Measurements from ENCODE around the gene CCL17.

Gene CCL17

DNA sequence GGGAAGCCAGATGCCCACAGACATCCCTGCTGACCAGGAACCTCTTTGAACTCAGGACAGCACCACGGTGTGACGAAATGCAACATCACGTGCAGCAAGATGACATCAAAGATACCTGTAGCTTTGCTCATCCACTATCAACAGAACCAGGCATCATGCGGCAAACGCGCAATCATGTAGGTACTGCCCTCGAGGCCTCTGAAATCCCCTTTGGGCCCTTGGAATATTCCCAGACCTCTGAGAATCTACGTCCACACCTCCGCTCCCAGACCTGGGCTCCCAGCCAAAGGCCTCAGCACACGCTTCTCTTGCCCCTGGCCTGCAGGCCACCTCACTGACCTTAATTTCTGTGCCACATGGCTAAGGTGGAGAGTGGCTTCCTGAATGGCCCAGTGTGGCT, 25.0 kb upstream of the CCL17 start:
- FAIRE-seq (no peak), DNase-seq (ENCODE audit: insufficient read length, low spot score) (no peak)
- TF ChIP-seq CTCF (IDR thresholded peaks at IDR 0.05; ENCODE audit: insufficient read depth, missing control alignments): no peak

GRCh38 chr16:57380671-57381462, 23.7 kb upstream of the CCL17 start:
- DNase-seq (ENCODE audit: insufficient read length, low spot score) (no peak), FAIRE-seq (no peak)
- TF ChIP-seq CTCF (IDR thresholded peaks at IDR 0.05; ENCODE audit: insufficient read depth, missing control alignments): no peak

GRCh38 chr16:57381791-57382534, 22.6 kb upstream of the CCL17 start:
- TF ChIP-seq CTCF (IDR thresholded peaks at IDR 0.05; ENCODE audit: insufficient read depth, missing control alignments): no peak
- no peak for DNase-seq (ENCODE audit: insufficient read length, low spot score)
- FAIRE-seq: no peak

- no peak for DNase-seq (ENCODE audit: insufficient read length, low spot score)
- no peak for FAIRE-seq
- TF ChIP-seq CTCF (IDR thresholded peaks at IDR 0.05; ENCODE audit: insufficient read depth, missing control alignments): no peak
Observed at GRCh38 chr16:57382535-57383275, 21.9 kb upstream of the CCL17 start.

GRCh38 chr16:57383276-57384247, 21.0 kb upstream of the CCL17 start:
- no peak for FAIRE-seq
- TF ChIP-seq CTCF (IDR thresholded peaks at IDR 0.05; ENCODE audit: insufficient read depth, missing control alignments): no peak
- no peak for DNase-seq (ENCODE audit: insufficient read length, low spot score)

DNA sequence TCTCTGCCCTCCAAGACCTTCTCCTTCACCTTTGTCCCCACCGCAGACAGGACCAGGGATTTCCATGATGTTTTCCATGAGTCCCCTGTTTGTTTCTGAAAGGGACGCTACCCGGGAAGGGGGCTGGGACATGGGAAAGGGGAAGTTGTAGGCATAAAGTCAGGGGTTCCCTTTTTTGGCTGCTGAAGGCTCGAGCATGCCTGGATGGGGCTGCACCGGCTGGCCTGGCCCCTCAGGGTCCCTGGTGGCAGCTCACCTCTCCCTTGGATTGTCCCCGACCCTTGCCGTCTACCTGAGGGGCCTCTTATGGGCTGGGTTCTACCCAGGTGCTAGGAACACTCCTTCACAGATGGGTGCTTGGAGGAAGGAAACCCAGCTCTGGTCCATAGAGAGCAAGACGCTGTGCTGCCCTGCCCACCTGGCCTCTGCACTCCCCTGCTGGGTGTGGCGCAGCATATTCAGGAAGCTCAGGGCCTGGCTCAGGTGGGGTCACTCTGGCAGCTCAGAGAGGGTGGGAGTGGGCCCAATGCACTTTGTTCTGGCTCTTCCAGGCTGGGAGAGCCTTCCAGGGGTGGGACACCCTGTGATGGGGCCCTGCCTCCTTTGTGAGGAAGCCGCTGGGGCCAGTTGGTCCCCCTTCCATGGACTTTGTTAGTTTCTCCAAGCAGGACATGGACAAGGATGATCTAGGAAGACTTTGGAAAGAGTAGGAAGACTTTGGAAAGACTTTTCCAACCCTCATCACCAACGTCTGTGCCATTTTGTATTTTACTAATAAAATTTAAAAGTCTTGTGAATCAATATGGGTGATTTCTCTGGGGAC, 20.1 kb upstream of the CCL17 start:
- FAIRE-seq (no peak), DNase-seq (ENCODE audit: insufficient read length, low spot score) (no peak)
- no peak for TF ChIP-seq CTCF (IDR thresholded peaks at IDR 0.05; ENCODE audit: insufficient read depth, missing control alignments)

Data from D721Med (cell line).